ENCODE data around the gene PPP2R2B.

The PPP2R2B gene

DNA sequence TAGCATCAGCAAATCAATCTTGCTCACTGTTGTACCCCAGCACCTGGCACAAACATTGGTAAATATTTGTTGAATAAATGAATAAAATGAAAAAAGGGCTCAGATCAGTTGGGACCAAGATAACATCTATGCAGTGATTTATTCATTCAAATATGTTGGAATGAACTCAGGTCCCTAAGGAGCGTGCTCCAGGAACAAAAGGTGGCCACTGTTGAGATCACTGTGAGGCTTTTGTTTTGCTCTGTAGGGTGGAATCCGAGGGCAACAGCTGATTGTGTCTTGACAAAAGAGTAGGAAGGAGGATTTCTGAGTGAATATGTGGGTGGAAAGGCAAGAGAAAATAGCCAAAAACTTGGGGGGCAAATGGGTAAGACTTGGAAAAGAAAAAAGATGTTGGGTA is 89.7 kb downstream of the PPP2R2B start:
- TF ChIP-seq JUND (IDR thresholded peaks at IDR 0.05; ENCODE audit: low read depth) = no peak
- in situ Hi-C loops (cut with HindIII; ENCODE audit: low pct_unique_long_range_greater_than_20kb, low sequenced_read_pairs) = no loop called here
- DNase-seq (ENCODE audit: low read depth in 1 of 2, low spot score in 1 of 2) = no peak

DNA sequence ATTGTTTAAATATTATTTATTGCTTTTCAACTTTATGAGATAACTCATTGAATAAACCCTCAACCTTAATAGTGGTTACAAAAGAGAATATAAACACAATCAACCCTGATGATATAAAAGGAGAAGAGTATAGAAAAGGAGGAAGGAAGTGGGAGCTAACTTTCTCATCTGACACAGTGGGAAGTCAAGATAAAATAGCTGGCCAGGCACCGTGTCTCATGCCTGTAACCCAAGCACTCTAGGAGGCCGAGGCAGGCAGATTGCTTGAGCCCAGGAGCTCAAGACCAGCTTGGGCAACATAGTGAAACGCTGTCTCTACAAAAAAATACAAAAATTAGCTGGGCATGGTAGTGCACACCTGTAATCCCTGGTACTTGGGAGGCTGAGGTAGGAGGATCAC is 93.5 kb downstream of the PPP2R2B start:
- no peak for DNase-seq (ENCODE audit: low read depth in 1 of 2, low spot score in 1 of 2)
- in situ Hi-C loops (cut with HindIII; ENCODE audit: low pct_unique_long_range_greater_than_20kb, low sequenced_read_pairs) = no loop called here
- TF ChIP-seq JUND (IDR thresholded peaks at IDR 0.05; ENCODE audit: low read depth) = no peak

DNA sequence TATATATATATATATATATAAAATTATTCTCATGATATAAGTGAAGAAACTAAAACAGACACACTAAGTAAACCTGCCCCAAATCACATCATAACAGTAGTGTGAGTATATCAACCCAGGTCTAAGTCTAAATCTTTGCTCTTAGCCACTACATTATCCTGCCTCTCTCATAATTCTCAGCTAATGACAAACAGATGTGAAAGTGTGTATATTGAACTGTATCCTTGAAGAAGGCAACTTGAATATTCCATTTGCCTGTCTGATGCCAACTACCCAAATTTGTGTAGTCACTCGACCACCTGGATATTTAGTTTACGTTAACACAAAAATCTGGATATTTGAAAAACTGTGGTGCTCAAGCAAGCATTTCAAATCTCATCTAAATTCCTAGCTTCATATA is 97.4 kb downstream of the PPP2R2B start:
- TF ChIP-seq JUND (IDR thresholded peaks at IDR 0.05; ENCODE audit: low read depth) = no peak
- DNase-seq (ENCODE audit: low read depth in 1 of 2, low spot score in 1 of 2) = no peak
- in situ Hi-C loops (cut with HindIII; ENCODE audit: low pct_unique_long_range_greater_than_20kb, low sequenced_read_pairs) = no loop called here

DNA sequence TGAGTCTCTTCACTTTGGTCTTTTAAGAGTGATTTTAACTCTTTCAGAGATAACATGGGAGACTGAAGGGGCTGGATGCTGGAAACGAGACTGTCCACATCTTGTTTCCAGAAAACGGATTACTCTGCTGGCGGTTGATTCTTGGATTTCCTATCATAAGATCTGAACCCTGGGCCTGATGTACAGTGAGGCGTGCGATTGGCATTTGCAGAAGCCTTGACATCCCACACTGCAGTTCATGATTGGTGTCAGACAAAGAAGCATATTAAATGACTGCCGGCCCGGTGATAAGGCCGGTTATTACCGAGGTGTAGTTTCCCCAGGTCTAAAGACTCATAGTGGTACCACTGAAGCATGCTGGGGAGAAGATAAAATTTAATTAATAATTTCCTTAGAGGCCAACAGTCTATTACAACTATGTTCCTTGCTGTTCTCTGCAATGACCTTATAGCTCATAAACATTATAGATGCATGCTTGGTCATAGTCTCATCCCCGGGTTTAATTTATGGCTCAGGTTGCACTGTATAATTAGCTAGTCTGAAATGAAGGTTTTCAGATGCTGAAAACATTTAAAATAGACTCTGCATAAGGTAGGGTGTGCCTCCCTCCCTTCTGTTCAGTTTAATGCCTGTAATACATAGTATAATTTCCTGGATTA is 99.2 kb downstream of the PPP2R2B start:
- no peak for TF ChIP-seq JUND (IDR thresholded peaks at IDR 0.05; ENCODE audit: low read depth)
- DNase-seq (ENCODE audit: low read depth in 1 of 2, low spot score in 1 of 2) = no peak
- in situ Hi-C loops (cut with HindIII; ENCODE audit: low pct_unique_long_range_greater_than_20kb, low sequenced_read_pairs) = no loop called here

DNA sequence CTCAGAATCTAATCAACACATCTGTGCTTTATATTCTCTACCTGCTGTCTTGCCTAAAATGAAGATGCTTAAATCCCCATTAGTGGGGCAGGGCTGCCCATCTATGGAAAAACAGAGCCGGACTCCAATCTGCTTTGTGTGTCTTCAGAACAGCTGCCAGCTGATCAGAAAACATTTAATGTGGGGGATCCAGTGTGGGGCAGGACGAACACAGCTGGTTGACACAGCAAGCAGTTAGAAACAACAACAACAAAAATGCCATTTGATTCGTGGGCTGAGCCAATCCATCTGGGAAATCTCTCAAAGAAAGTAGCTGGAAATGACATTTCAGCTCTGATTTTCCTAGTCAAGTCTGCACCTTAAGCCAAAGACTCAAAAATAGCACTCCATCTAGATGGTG is 99.8 kb downstream of the PPP2R2B start:
- no peak for TF ChIP-seq JUND (IDR thresholded peaks at IDR 0.05; ENCODE audit: low read depth)
- in situ Hi-C loops (cut with HindIII; ENCODE audit: low pct_unique_long_range_greater_than_20kb, low sequenced_read_pairs) = no loop called here
- DNase-seq (ENCODE audit: low read depth in 1 of 2, low spot score in 1 of 2) = no peak

DNA sequence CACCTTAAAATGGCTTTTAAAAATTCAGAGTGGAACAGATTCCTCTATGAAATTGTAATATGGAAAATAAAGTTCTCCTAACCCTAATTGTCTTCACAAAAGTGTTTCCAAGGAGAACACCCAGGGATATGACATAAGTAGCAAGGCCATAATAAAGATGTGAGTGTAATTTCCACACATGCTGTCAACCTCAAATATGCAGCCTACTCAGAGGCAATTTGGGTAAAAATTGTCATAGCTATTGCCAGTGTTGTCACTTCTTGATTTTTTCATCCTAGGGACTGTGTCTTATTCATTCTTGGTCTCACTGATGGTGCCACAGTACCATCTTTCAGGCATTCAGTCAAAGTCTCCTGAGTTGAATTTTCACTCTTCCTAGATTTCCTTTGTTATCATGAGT is 100.3 kb downstream of the PPP2R2B start:
- no peak for DNase-seq (ENCODE audit: low read depth in 1 of 2, low spot score in 1 of 2)
- TF ChIP-seq JUND (IDR thresholded peaks at IDR 0.05; ENCODE audit: low read depth) = no peak
- in situ Hi-C loops (cut with HindIII; ENCODE audit: low pct_unique_long_range_greater_than_20kb, low sequenced_read_pairs) = no loop called here

DNA sequence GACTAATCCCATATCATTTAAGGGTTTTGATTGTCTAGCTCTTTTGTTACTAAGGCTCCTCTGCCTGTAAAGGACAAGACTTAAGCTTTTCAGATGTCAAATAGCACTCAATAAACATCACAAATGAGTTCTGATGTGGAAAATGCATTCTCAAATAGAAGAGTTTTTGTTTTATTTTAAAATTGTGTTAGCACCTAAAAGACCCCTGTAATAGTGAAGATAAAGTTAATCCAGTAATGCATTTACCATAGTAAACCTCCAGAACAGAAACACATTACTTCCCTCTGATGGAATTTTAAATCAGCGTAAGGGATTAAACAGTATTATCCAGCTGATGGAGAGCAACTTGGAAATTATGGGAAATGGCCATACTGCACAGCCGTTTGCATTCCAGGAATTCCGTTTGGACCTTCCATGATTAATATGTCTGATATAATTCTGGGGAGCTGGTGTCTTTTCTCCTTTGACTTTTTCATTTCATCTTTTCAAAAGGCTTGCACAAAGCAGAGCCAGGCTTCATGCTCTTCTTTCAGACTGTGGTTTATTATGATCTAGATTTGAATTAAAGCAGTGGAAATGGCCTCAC is 105.6 kb downstream of the PPP2R2B start:
- in situ Hi-C loops (cut with HindIII; ENCODE audit: low pct_unique_long_range_greater_than_20kb, low sequenced_read_pairs) = no loop called here
- no peak for DNase-seq (ENCODE audit: low read depth in 1 of 2, low spot score in 1 of 2)
- TF ChIP-seq JUND (IDR thresholded peaks at IDR 0.05; ENCODE audit: low read depth) = no peak

DNA sequence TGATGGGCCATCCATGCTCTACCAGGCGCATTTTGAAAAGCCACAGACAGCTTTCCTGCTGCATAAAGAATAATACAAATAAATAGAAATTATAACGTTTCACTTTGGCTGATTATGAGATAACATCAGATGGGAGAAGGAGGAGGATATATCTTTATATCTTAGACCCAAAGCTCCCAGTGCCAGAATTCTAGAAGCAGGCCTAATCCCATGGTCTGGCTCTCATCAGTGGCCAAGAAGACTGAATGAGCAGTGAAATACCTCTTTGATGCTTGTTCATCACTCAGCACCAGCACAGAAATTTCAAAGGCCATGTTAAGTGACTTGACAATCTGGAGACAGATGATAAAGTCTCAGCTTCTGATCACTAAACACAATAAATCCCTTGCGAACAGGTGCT is 107.6 kb downstream of the PPP2R2B start:
- in situ Hi-C loops (cut with HindIII; ENCODE audit: low pct_unique_long_range_greater_than_20kb, low sequenced_read_pairs) = no loop called here
- no peak for TF ChIP-seq JUND (IDR thresholded peaks at IDR 0.05; ENCODE audit: low read depth)

DNA sequence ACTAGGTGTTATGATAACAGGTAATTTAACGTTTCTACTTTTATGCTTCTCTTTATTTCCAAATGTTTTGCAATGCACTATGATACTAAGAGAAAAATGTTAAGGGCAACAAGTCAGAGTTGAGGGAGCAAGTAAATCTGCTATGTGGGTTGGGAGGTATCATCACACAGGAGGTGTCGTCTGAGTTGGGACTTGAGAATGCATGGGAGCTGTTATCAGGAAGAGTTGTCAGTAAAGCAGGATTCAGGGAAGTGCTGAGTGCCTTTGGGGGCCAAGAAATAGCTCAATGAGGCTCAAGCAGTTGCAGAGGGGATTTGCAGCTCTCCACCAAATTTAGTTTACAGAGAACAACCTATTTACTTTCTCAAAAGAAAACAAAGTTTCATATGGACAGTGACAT is 108.0 kb downstream of the PPP2R2B start:
- TF ChIP-seq JUND (IDR thresholded peaks at IDR 0.05; ENCODE audit: low read depth) = no peak
- in situ Hi-C loops (cut with HindIII; ENCODE audit: low pct_unique_long_range_greater_than_20kb, low sequenced_read_pairs) = no loop called here
- no peak for DNase-seq (ENCODE audit: low read depth in 1 of 2, low spot score in 1 of 2)

More for the DNA sequence above, 107.6 kb downstream of the PPP2R2B start:
- no peak for DNase-seq (ENCODE audit: low read depth in 1 of 2, low spot score in 1 of 2)

DNA sequence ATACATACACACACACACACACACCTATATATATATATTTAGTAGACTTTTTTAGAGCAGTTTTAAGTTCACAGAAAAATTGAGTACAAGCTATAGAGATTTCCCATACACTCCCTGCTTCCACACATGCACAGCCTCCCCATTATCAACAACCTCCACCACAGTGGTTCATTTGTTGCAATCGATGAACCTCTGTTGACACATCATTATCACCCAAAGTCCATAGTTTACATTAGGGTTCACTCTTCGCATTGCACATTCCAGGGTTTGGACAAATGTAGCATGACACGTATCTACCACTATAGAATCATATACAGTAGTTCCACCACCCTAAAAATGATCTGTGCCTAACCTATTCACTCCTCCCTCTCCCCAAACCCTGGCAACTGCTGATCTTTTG is 111.0 kb downstream of the PPP2R2B start:
- no peak for TF ChIP-seq JUND (IDR thresholded peaks at IDR 0.05; ENCODE audit: low read depth)
- in situ Hi-C loops (cut with HindIII; ENCODE audit: low pct_unique_long_range_greater_than_20kb, low sequenced_read_pairs) = no loop called here
- DNase-seq (ENCODE audit: low read depth in 1 of 2, low spot score in 1 of 2) = no peak

DNA sequence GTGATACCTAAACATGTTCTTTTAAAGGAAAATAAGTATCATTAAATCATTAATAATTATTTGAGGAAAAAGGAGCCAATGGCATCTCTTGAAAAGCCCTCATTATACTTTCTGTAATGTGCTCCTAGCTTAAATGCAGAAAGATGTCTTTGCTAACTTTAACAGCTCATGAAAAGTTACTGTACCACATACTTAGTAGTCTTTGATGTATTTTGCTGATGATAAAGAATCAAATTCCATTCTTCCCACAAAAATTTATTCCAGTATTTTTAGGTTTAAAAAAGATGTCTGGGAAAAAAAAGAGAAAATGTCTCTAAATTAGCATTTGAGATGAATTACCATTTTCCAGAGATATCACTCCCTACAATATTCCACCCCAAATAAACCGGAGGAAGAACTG is 112.5 kb downstream of the PPP2R2B start:
- no peak for TF ChIP-seq JUND (IDR thresholded peaks at IDR 0.05; ENCODE audit: low read depth)
- in situ Hi-C loops (cut with HindIII; ENCODE audit: low pct_unique_long_range_greater_than_20kb, low sequenced_read_pairs) = no loop called here
- no peak for DNase-seq (ENCODE audit: low read depth in 1 of 2, low spot score in 1 of 2)

DNA sequence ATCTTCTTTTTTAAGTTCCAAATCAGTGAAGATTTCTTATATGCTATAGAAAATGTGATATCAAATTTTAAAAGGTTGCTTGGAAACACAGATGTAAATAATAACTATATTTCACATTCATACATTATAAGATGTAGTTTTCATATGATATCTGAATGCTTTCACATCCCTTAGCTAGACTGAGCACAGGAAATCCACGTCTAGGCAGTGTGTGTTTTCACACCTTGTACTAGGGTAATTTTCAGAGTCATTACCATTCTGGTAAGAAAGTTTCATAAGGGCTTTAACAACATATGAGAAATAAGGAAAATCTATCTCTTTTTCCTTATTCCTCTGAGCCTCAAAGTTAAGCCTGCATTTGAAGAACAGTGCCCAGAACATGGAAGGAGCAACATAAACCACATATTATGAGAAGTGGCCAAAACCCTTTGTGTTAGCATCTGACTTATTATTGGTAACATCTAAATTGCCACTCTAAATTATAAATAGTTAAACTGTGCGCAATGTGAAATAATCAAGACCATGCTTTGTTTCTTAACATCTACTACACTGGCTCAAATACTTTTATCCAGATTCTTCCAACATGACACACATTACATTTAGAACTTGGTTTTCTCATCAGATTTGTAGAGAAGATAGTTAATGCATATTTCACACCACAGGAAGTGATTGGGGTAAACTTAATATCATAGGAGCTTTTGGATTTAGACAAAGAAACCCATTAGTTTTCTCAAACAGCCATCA is 113.3 kb downstream of the PPP2R2B start:
- in situ Hi-C loops (cut with HindIII; ENCODE audit: low pct_unique_long_range_greater_than_20kb, low sequenced_read_pairs) = no loop called here
- DNase-seq (ENCODE audit: low read depth in 1 of 2, low spot score in 1 of 2) = no peak
- no peak for TF ChIP-seq JUND (IDR thresholded peaks at IDR 0.05; ENCODE audit: low read depth)

DNA sequence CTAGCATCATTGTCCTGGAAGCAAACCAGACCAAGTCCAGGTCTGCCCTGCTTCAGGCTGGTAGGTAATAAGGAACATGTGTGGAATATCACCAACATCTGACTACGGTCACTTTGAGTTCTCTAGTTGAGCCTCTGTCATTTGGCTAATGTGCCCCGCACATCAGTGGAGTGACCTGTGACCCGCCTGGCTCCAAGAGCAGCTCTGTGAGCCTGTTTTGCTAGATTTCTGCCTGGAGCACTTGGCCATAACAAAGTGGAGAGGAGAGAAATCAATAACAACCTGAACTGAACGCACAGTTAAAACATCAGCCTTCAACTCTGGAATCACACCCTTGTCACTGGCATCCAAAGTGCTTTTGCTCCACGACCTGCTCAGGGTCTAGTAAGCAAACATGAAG is 115.7 kb downstream of the PPP2R2B start:
- no peak for DNase-seq (ENCODE audit: low read depth in 1 of 2, low spot score in 1 of 2)
- TF ChIP-seq JUND (IDR thresholded peaks at IDR 0.05; ENCODE audit: low read depth) = no peak
- in situ Hi-C loops (cut with HindIII; ENCODE audit: low pct_unique_long_range_greater_than_20kb, low sequenced_read_pairs) = no loop called here
